Measurements from ENCODE around the gene FCHO1. TPM values are rescaled to one million over a fixed set of nuclear protein-coding genes. Genes with fewer than 3 reads are reported as not detected.

Gene FCHO1
- total and polyA plus RNA-seq, 2 experiments from 2014 or later, result 18.5 to 42.3 TPM

GRCh38 chr19:17796013-17796837 lies 44.9 kb downstream of the FCHO1 start (continued):
- TF ChIP-seq JUNB (IDR thresholded peaks at IDR 0.05; ENCODE audit: unreplicated experiment) (no peak), EZH2phosphoT487 (IDR thresholded peaks at IDR 0.05; ENCODE audit: unreplicated experiment) (no peak), EZH2 (IDR thresholded peaks at IDR 0.05; ENCODE audit: low read depth, unreplicated experiment) (no peak)

GRCh38 chr19:17796838-17797423 lies 45.7 kb downstream of the FCHO1 start:
- no peak for DNase-seq (ENCODE audit: low spot score)
- H3K4me1 ChIP-seq (ENCODE audit: insufficient read depth), result no peaks in the 10 kb centered on the region; the same call in 1 of the 2 replicates
- H3K27me3 ChIP-seq (ENCODE audit: insufficient read depth), result peaks cover 17% of the 10 kb centered on the region
- TF ChIP-seq REST (IDR thresholded peaks at IDR 0.05; ENCODE audit: unreplicated experiment) (no peak), ZNF331 (CRISPR knock-in tag; IDR thresholded peaks at IDR 0.05; ENCODE audit: low read depth) (no peak)
- no peak for ATAC-seq
- H2AFZ ChIP-seq, result no peak overlapping the region
- peaks cover 5% of the 10 kb centered on the region; the same call in 1 of the 3 replicates for H3K4me1 Mint-ChIP-seq
- no peak overlapping the region for H3K4me2 ChIP-seq
- H3K36me3 Mint-ChIP-seq (ENCODE audit: low read depth), result no peaks in the 10 kb centered on the region
- H3K4me3 Mint-ChIP-seq, result no peak overlapping the region
- no peak overlapping the region for H3K27ac ChIP-seq (ENCODE audit: low read depth)
- H3K4me3 ChIP-seq, result no peak overlapping the region
- H3K27ac Mint-ChIP-seq, result no peak overlapping the region
- no peaks in the 10 kb centered on the region for H3K9me2 ChIP-seq (ENCODE audit: insufficient read depth)
- peaks cover 8% of the 10 kb centered on the region; the same call in 1 of the 2 replicates for H3F3A ChIP-seq (replicated peaks; ENCODE audit: low read depth)
- H4K20me1 ChIP-seq (replicated peaks; ENCODE audit: insufficient read depth), result no peaks in the 10 kb centered on the region
- peaks cover 18% of the 10 kb centered on the region for H3K27me3 Mint-ChIP-seq (ENCODE audit: insufficient read depth, low read depth, poor library complexity)
- H3K79me2 ChIP-seq (replicated peaks; ENCODE audit: insufficient read depth), result no peaks in the 10 kb centered on the region
- H3K36me3 ChIP-seq (ENCODE audit: insufficient read depth), result no peaks in the 10 kb centered on the region
- no peaks in the 10 kb centered on the region for H3K9me3 Mint-ChIP-seq

- H3K27ac ChIP-seq (ENCODE audit: low read depth), result no peak overlapping the region
- no peak overlapping the region for H3K4me2 ChIP-seq
- no peak overlapping the region for H3K27ac Mint-ChIP-seq
- no peak for ATAC-seq
- H4K20me1 ChIP-seq (replicated peaks; ENCODE audit: insufficient read depth), result no peaks in the 10 kb centered on the region
- H3K27me3 Mint-ChIP-seq (ENCODE audit: insufficient read depth, low read depth, poor library complexity), result peaks cover 18% of the 10 kb centered on the region
- no peaks in the 10 kb centered on the region; the same call in 1 of the 2 replicates for H3K4me1 ChIP-seq (ENCODE audit: insufficient read depth)
- H2AFZ ChIP-seq, result no peak overlapping the region
- H3K4me1 Mint-ChIP-seq, result peaks cover 3% of the 10 kb centered on the region; the same call in 1 of the 3 replicates
- H3K79me2 ChIP-seq (replicated peaks; ENCODE audit: insufficient read depth), result no peaks in the 10 kb centered on the region
- H3K36me3 Mint-ChIP-seq (ENCODE audit: low read depth), result no peaks in the 10 kb centered on the region
- H3K4me3 Mint-ChIP-seq, result no peak overlapping the region
- DNase-seq (ENCODE audit: low spot score), result no peak
- H3K27me3 ChIP-seq (ENCODE audit: insufficient read depth), result peaks cover 17% of the 10 kb centered on the region
- peaks cover 8% of the 10 kb centered on the region; the same call in 1 of the 2 replicates for H3F3A ChIP-seq (replicated peaks; ENCODE audit: low read depth)
- H3K9me3 Mint-ChIP-seq, result no peaks in the 10 kb centered on the region
- H3K36me3 ChIP-seq (ENCODE audit: insufficient read depth), result no peaks in the 10 kb centered on the region
- no peak overlapping the region for H3K4me3 ChIP-seq
- no peaks in the 10 kb centered on the region for H3K9me2 ChIP-seq (ENCODE audit: insufficient read depth)
- TF ChIP-seq JUNB (IDR thresholded peaks at IDR 0.05; ENCODE audit: unreplicated experiment) (no peak), EZH2phosphoT487 (IDR thresholded peaks at IDR 0.05; ENCODE audit: unreplicated experiment) (no peak), ZNF462 (CRISPR knock-in tag; IDR thresholded peaks at IDR 0.05) (no peak)
These were observed 46.3 kb downstream of the FCHO1 start for GRCh38 chr19:17797424-17798201.

Data from GM23338 (cell line).